ENCODE data around the gene IRF3. TPM values are rescaled to one million over a fixed set of nuclear protein-coding genes. Genes with fewer than 3 reads are reported as not detected.

Gene IRF3
- total and polyA plus RNA-seq, 10 of the 15 experiments (the other 5 are each of a cell fraction or from before 2014, with no cell fraction given) = 5.5 to 110 (median 63.4) TPM

DNA sequence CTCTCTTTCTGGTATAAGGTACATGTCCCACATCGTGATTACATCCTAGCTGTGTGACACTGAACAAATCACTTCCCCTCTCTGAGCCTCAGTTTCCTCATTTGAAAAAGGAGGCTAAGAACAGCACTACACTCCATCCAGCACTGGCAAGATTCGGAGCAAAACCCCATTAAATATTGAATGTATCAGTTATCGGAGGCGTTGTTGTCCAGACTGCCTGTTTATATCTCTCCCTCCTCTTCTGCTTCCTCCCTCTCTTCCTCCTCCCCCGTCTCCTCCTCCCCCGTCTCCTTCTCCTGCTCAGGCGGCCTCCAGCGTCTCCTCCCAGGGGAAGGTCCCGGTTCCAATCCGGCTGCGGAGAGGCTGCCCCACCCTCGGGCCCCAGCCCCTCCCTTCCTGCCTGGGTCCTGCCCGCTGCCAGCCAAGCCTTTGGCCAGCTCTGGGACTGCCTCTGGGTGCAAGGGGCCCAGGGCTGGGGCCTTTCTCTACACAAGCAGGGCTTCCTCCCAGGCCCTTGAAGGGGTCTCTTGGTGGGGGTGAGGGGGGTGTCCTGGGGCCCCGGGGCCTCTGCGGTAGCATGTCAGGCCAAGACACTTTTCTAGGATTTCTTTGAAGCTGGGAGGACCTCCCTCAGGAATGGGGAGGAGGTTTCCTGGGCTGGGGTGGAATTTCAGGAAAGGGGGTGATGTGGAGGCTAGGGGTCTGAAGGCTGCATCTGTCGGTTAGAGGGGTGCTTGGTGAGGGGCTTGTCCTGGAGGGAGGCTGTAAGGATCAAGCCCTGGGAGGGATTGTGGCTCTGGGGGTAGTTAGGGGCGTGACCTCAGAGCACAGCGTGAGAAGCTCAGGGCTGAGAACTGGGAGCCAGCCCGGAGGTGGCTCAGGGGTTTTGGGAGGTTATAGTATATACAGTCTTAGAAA lies 27.6 kb downstream of the IRF3 start:
- CTCF ChIA-PET = interaction anchor here (0.6 kb wide), 2 partner anchors 51 to 127 kb away, joined by 3 read pairs; no protein-coding TSS in a partner anchor
- Histone ChIP-seq H3K27me3 (replicated peaks in 1 of 2; ENCODE audit: control insufficient read depth in 2 of 2, insufficient read depth in 2 of 2, low read length in 1 of 2) (no peaks in the 10 kb centered on the region), H3K4me1 (ENCODE audit: control insufficient read depth, insufficient read depth, low read length) (peaks cover 9% of the 10 kb centered on the region), H3K79me2 (ENCODE audit: control insufficient read depth, insufficient read depth, low read length) (peaks cover 18% of the 10 kb centered on the region), H3K36me3 (ENCODE audit: control insufficient read depth in 2 of 2, insufficient read depth in 2 of 2, low read length in 1 of 2) (no peaks in the 10 kb centered on the region), H3K9ac (ENCODE audit: control insufficient read depth, insufficient read depth, low read length) (no peak overlapping the region), H3K4me3 (no peak overlapping the region), H3K9me3 (replicated peaks; ENCODE audit: control insufficient read depth, insufficient read depth, low read length) (no peaks in the 10 kb centered on the region), H4K20me1 (ENCODE audit: control insufficient read depth, insufficient read depth) (no peaks in the 10 kb centered on the region), H3K27ac (ENCODE audit: control insufficient read depth, insufficient read depth) (no peak overlapping the region), H3K4me2 (ENCODE audit: control insufficient read depth, insufficient read depth) (no peak overlapping the region), H2AFZ (ENCODE audit: control insufficient read depth, low read depth, low read length) (no peak overlapping the region)
- intact Hi-C loops (cut with micrococcal nuclease; ENCODE audit: unreplicated experiment) = no loop called here
- 21% methylated on average over 17 of the region's 19 CpGs for WGBS (ENCODE audit: insufficient coverage, insufficient replicate concordance, low lambda C conversion rate, missing lambda C conversion rate)
- no TSS peak for BruUV-seq (replicated peaks)
- no peak for DNase-seq (ENCODE audit: low read depth, low spot score)
- ATAC-seq = no peak
- in situ Hi-C loops (cut with MboI) = no loop called here
- RAD21 ChIA-PET (ENCODE audit: unreplicated experiment) = interaction anchor here (0.7 kb wide), 1 partner anchor 255 kb away, joined by 3 read pairs; no protein-coding TSS in a partner anchor
- SMC1A ChIA-PET (ENCODE audit: uncharacterized antibody, unreplicated experiment) = interaction anchor here (1.4 kb wide), 1 partner anchor 41 kb away, joined by 3 read pairs; no protein-coding TSS in a partner anchor
- POLR2A ChIA-PET = interaction anchor here (0.7 kb wide), 1 partner anchor 19 kb away, joined by 6 read pairs; no protein-coding TSS in a partner anchor
- FAIRE-seq = no peak
- TF ChIP-seq NFYA (IDR thresholded peaks at IDR 0.05; ENCODE audit: borderline replicate concordance, low read depth, low read length) = no peak
- no peak for TF ChIP-seq YBX1 (IDR thresholded peaks at IDR 0.05)
- no peak for TF ChIP-seq JUND (IDR thresholded peaks at IDR 0.05; ENCODE audit: low read depth, low read length)
- no peak for TF ChIP-seq SUZ12 (IDR thresholded peaks at IDR 0.05; ENCODE audit: unreplicated experiment)
- TF ChIP-seq GABPA (IDR thresholded peaks at IDR 0.05; ENCODE audit: low read depth) = no peak
- no peak for TF ChIP-seq EGR1 (IDR thresholded peaks at IDR 0.05; ENCODE audit: borderline replicate concordance in 1 of 2, low read depth in 2 of 2, low read length in 2 of 2)
- TF ChIP-seq FOXM1 (IDR thresholded peaks at IDR 0.05; ENCODE audit: low read depth, low read length) = no peak
- TF ChIP-seq YY1 (IDR thresholded peaks at IDR 0.05; ENCODE audit: low read depth, low read length) = no peak
- TF ChIP-seq, protein P1, sequence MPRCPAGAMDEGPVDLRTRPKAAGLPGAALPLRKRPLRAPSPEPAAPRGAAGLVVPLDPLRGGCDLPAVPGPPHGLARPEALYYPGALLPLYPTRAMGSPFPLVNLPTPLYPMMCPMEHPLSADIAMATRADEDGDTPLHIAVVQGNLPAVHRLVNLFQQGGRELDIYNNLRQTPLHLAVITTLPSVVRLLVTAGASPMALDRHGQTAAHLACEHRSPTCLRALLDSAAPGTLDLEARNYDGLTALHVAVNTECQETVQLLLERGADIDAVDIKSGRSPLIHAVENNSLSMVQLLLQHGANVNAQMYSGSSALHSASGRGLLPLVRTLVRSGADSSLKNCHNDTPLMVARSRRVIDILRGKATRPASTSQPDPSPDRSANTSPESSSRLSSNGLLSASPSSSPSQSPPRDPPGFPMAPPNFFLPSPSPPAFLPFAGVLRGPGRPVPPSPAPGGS (IDR thresholded peaks at IDR 0.05; ENCODE audit: borderline replicate concordance, insufficient read depth, low read depth, low read length, poor library complexity, severe bottlenecking) = no peak
- no peak for TF ChIP-seq SREBF2 (IDR thresholded peaks at IDR 0.05; ENCODE audit: low read length)
- TF ChIP-seq RUNX3 (IDR thresholded peaks at IDR 0.05; ENCODE audit: low read length) = no peak
- no peak for TF ChIP-seq RAD51 (IDR thresholded peaks at IDR 0.05)
- TF ChIP-seq, protein P2, sequence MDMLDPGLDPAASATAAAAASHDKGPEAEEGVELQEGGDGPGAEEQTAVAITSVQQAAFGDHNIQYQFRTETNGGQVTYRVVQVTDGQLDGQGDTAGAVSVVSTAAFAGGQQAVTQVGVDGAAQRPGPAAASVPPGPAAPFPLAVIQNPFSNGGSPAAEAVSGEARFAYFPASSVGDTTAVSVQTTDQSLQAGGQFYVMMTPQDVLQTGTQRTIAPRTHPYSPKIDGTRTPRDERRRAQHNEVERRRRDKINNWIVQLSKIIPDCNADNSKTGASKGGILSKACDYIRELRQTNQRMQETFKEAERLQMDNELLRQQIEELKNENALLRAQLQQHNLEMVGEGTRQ (IDR thresholded peaks at IDR 0.05; ENCODE audit: borderline replicate concordance, low read depth, low read length) = no peak
- TF ChIP-seq SUPT20H (IDR thresholded peaks at IDR 0.05; ENCODE audit: borderline replicate concordance, control insufficient read depth, low read depth, low read length) = no peak
- no peak for TF ChIP-seq FOXK2 (IDR thresholded peaks at IDR 0.05)
- no peak for TF ChIP-seq IKZF2 (IDR thresholded peaks at IDR 0.05)
- no peak for TF ChIP-seq MTA2 (IDR thresholded peaks at IDR 0.05; ENCODE audit: low read depth)
- TF ChIP-seq, protein P3, sequence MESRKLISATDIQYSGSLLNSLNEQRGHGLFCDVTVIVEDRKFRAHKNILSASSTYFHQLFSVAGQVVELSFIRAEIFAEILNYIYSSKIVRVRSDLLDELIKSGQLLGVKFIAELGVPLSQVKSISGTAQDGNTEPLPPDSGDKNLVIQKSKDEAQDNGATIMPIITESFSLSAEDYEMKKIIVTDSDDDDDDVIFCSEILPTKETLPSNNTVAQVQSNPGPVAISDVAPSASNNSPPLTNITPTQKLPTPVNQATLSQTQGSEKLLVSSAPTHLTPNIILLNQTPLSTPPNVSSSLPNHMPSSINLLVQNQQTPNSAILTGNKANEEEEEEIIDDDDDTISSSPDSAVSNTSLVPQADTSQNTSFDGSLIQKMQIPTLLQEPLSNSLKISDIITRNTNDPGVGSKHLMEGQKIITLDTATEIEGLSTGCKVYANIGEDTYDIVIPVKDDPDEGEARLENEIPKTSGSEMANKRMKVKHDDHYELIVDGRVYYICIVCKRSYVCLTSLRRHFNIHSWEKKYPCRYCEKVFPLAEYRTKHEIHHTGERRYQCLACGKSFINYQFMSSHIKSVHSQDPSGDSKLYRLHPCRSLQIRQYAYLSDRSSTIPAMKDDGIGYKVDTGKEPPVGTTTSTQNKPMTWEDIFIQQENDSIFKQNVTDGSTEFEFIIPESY (IDR thresholded peaks at IDR 0.05) = no peak
- no peak for TF ChIP-seq NR2C1 (IDR thresholded peaks at IDR 0.05)
